Ishikawa (cell line): ENCODE data around the gene SDR42E2.

Experiments used
- CEBPB ChIP-seq: IDR thresholded peaks from 2 replicates; pipeline ENCODE4 v1.6.1; 2012
- CREB1 ChIP-seq: IDR thresholded peaks from 2 replicates; pipeline ENCODE4 v1.6.1; 2012; ENCODE audit warnings: low read depth
- EGR1 ChIP-seq: IDR thresholded peaks from 2 replicates; pipeline ENCODE4 v1.6.1; 2012
- EP300 ChIP-seq: IDR thresholded peaks from 2 replicates; pipeline ENCODE4 v1.6.1; 2012; ENCODE audit warnings: borderline replicate concordance
- FOXM1 ChIP-seq: IDR thresholded peaks from 2 replicates; pipeline ENCODE4 v1.6.1; 2012; ENCODE audit warnings: low read depth, borderline replicate concordance
- MAX ChIP-seq: IDR thresholded peaks from 2 replicates; pipeline ENCODE4 v1.6.1; 2012
- NFIC ChIP-seq: IDR thresholded peaks from 2 replicates; pipeline ENCODE4 v1.6.1; 2012
- RAD21 ChIP-seq: IDR thresholded peaks from 2 replicates; pipeline ENCODE4 v1.6.1; 2012; ENCODE audit warnings: low read depth
- TAF1 ChIP-seq: IDR thresholded peaks from 2 replicates; pipeline ENCODE4 v1.6.1; 2012; ENCODE audit warnings: low read depth, mild to moderate bottlenecking
- TCF12 ChIP-seq: IDR thresholded peaks from 2 replicates; pipeline ENCODE4 v1.6.1; 2012; ENCODE audit warnings: low read depth
- TEAD4 ChIP-seq: IDR thresholded peaks from 2 replicates; pipeline ENCODE4 v1.6.1; 2012
- YY1 ChIP-seq: IDR thresholded peaks from 2 replicates; pipeline ENCODE4 v1.6.1; 2012; ENCODE audit warnings: low read depth
- ZBTB7A ChIP-seq: IDR thresholded peaks from 2 replicates; pipeline ENCODE4 v1.6.1; 2012; ENCODE audit warnings: low read depth
- TF ChIP-seq, protein P1 (sequence below): IDR thresholded peaks from 2 replicates; pipeline ENCODE4 v1.6.1; 2012
- TF ChIP-seq, protein P2 (sequence below): IDR thresholded peaks from 2 replicates; pipeline ENCODE4 v1.6.1; 2012; ENCODE audit warnings: low read depth, mild to moderate bottlenecking

Gene SDR42E2

GRCh38 chr16:22192261-22193062 is 30.2 kb downstream of the SDR42E2 start:
- no peak for TF ChIP-seq EGR1
- TF ChIP-seq TAF1 = no peak
- no peak for TF ChIP-seq FOXM1
- TF ChIP-seq ZBTB7A = no peak
- TF ChIP-seq, protein P1, sequence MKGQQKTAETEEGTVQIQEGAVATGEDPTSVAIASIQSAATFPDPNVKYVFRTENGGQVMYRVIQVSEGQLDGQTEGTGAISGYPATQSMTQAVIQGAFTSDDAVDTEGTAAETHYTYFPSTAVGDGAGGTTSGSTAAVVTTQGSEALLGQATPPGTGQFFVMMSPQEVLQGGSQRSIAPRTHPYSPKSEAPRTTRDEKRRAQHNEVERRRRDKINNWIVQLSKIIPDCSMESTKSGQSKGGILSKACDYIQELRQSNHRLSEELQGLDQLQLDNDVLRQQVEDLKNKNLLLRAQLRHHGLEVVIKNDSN = no peak
- TF ChIP-seq CEBPB = no peak
- TF ChIP-seq NFIC = no peak
- no peak for TF ChIP-seq EP300
- no peak for TF ChIP-seq RAD21

- TF ChIP-seq TCF12 = no peak
- no peak for TF ChIP-seq CREB1
- no peak for TF ChIP-seq CEBPB
Measured at GRCh38 chr16:22193063-22193411, 30.7 kb downstream of the SDR42E2 start.

GRCh38 chr16:22194707-22195444 is 32.6 kb downstream of the SDR42E2 start:
- no peak for TF ChIP-seq EGR1
- no peak for TF ChIP-seq YY1
- no peak for TF ChIP-seq RAD21
- TF ChIP-seq, protein P1 = no peak
- no peak for TF ChIP-seq MAX
- TF ChIP-seq FOXM1 = no peak
- no peak for TF ChIP-seq CREB1
- no peak for TF ChIP-seq EP300
- TF ChIP-seq TCF12 = no peak
- TF ChIP-seq, protein P2, sequence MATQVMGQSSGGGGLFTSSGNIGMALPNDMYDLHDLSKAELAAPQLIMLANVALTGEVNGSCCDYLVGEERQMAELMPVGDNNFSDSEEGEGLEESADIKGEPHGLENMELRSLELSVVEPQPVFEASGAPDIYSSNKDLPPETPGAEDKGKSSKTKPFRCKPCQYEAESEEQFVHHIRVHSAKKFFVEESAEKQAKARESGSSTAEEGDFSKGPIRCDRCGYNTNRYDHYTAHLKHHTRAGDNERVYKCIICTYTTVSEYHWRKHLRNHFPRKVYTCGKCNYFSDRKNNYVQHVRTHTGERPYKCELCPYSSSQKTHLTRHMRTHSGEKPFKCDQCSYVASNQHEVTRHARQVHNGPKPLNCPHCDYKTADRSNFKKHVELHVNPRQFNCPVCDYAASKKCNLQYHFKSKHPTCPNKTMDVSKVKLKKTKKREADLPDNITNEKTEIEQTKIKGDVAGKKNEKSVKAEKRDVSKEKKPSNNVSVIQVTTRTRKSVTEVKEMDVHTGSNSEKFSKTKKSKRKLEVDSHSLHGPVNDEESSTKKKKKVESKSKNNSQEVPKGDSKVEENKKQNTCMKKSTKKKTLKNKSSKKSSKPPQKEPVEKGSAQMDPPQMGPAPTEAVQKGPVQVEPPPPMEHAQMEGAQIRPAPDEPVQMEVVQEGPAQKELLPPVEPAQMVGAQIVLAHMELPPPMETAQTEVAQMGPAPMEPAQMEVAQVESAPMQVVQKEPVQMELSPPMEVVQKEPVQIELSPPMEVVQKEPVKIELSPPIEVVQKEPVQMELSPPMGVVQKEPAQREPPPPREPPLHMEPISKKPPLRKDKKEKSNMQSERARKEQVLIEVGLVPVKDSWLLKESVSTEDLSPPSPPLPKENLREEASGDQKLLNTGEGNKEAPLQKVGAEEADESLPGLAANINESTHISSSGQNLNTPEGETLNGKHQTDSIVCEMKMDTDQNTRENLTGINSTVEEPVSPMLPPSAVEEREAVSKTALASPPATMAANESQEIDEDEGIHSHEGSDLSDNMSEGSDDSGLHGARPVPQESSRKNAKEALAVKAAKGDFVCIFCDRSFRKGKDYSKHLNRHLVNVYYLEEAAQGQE = no peak
- no peak for TF ChIP-seq TEAD4
- TF ChIP-seq NFIC = no peak
- TF ChIP-seq TAF1 = no peak
- TF ChIP-seq ZBTB7A = no peak
- no peak for TF ChIP-seq CEBPB

GRCh38 chr16:22195445-22195694 is 33.1 kb downstream of the SDR42E2 start:
- TF ChIP-seq TCF12 = no peak
- TF ChIP-seq TAF1 = no peak
- TF ChIP-seq MAX = no peak
- no peak for TF ChIP-seq RAD21
- TF ChIP-seq CREB1 = no peak
- TF ChIP-seq, protein P2 = no peak
- no peak for TF ChIP-seq ZBTB7A
- TF ChIP-seq CEBPB = no peak
- no peak for TF ChIP-seq EP300
- TF ChIP-seq EGR1 = no peak
- no peak for TF ChIP-seq TEAD4
- no peak for TF ChIP-seq NFIC
- no peak for TF ChIP-seq YY1
- TF ChIP-seq, protein P1 = no peak
- TF ChIP-seq FOXM1 = no peak

GRCh38 chr16:22195695-22196558 is 33.6 kb downstream of the SDR42E2 start:
- TF ChIP-seq NFIC (no peak), CEBPB (peak; percentile 53; the same call in 1 of the 2 replicates), TEAD4 (peak; percentile 96), RAD21 (peak; percentile 87), YY1 (peak; percentile 18; the same call in 1 of the 2 replicates), MAX (peak; percentile 29; the same call in 1 of the 2 replicates)
